ENCODE data around the gene GFI1B. TPM values are rescaled to one million over a fixed set of nuclear protein-coding genes. Genes with fewer than 3 reads are reported as not detected.

Gene GFI1B
- total RNA-seq, 4 donors from 2014 or later, result 0.14 TPM; not detected in 3

- intact Hi-C loops (cut with DNase I; ENCODE audit: low total_unique reads), result no loop called here
- TF ChIP-seq, protein P1, sequence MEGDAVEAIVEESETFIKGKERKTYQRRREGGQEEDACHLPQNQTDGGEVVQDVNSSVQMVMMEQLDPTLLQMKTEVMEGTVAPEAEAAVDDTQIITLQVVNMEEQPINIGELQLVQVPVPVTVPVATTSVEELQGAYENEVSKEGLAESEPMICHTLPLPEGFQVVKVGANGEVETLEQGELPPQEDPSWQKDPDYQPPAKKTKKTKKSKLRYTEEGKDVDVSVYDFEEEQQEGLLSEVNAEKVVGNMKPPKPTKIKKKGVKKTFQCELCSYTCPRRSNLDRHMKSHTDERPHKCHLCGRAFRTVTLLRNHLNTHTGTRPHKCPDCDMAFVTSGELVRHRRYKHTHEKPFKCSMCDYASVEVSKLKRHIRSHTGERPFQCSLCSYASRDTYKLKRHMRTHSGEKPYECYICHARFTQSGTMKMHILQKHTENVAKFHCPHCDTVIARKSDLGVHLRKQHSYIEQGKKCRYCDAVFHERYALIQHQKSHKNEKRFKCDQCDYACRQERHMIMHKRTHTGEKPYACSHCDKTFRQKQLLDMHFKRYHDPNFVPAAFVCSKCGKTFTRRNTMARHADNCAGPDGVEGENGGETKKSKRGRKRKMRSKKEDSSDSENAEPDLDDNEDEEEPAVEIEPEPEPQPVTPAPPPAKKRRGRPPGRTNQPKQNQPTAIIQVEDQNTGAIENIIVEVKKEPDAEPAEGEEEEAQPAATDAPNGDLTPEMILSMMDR (IDR thresholded peaks at IDR 0.05), result no peak
- TF ChIP-seq POLR2A (IDR thresholded peaks at IDR 0.05), result no peak
- H3K9me3 ChIP-seq, result no peaks in the 10 kb centered on the region
- peaks cover 0 to 18% of the 10 kb centered on the region in 2 donors for H3K27me3 ChIP-seq
- H3K27ac ChIP-seq, result no peak overlapping the region
- no peak for DNase-seq
- H3K36me3 ChIP-seq, result no peaks in the 10 kb centered on the region
- H3K4me3 ChIP-seq, result no peak overlapping the region
- no peaks in the 10 kb centered on the region for H3K4me1 ChIP-seq
Observed at GRCh38 chr9:132976571-132976970, 1.9 kb upstream of the GFI1B start.

DNA sequence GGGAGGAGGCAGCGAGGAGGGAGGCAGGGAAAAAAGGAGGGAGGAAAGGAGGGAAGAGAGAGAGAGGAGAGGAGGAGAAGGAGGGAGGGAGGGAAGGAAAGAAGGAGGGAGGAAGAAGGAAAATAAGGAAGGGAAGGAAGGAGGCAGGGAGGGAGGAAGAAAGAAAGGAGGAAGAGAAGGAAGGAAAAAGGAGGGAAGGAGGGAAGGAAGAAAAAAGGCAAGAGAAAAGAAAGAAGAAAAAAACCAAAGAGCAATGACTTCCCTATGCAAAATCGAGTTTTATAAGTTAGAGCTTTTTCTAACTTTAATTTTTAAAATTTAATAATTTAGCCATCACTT is 413 bp upstream of the GFI1B start:
- DNase-seq, result no peak
- Histone ChIP-seq H3K27me3 (peaks cover 0 to 18% of the 10 kb centered on the region in 2 donors), H3K4me1 (no peaks in the 10 kb centered on the region), H3K9me3 (no peaks in the 10 kb centered on the region), H3K27ac (no peak overlapping the region), H3K36me3 (no peaks in the 10 kb centered on the region), H3K4me3 (no peak overlapping the region)
- TF ChIP-seq POLR2A (IDR thresholded peaks at IDR 0.05), result no peak
- TF ChIP-seq, protein P1 (IDR thresholded peaks at IDR 0.05), result no peak
- intact Hi-C loops (cut with DNase I; ENCODE audit: low total_unique reads), result no loop called here

GRCh38 chr9:132980157-132980556 is 1.7 kb downstream of the GFI1B start:
- TF ChIP-seq, protein P1 (IDR thresholded peaks at IDR 0.05), result no peak
- TF ChIP-seq POLR2A (IDR thresholded peaks at IDR 0.05), result no peak
- H3K27me3 ChIP-seq, result peaks cover 0 to 18% of the 10 kb centered on the region in 2 donors
- H3K4me1 ChIP-seq, result no peaks in the 10 kb centered on the region
- no peaks in the 10 kb centered on the region for H3K9me3 ChIP-seq
- no peak for DNase-seq
- H3K36me3 ChIP-seq, result no peaks in the 10 kb centered on the region
- no peak overlapping the region for H3K4me3 ChIP-seq
- intact Hi-C loops (cut with DNase I; ENCODE audit: low total_unique reads), result no loop called here
- H3K27ac ChIP-seq, result no peak overlapping the region

DNA sequence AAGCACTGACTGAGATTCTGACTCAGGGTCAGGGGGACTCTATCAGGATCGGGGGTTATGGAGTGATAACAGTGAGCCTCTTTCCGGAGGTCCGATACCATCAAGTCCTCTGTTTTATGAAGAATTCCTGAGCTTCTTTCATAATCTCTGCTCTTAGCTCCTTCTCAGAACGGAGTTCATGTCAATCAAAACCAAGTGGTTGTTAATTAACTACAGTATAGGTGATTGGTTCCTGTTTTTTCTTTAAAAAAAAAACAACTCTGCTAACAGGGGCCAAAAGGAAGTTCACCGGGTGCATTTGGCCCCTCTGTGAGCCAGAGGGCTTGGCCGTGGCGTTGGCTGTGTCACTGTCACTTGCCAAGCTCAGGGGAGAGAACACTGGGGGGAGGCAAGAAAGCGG is 4.0 kb downstream of the GFI1B start:
- no peak for DNase-seq
- H3K4me1 ChIP-seq, result no peaks in the 10 kb centered on the region
- H3K9me3 ChIP-seq, result no peaks in the 10 kb centered on the region
- H3K4me3 ChIP-seq, result no peak overlapping the region
- peaks cover 0 to 15% of the 10 kb centered on the region in 2 donors for H3K27me3 ChIP-seq
- H3K36me3 ChIP-seq, result no peaks in the 10 kb centered on the region
- intact Hi-C loops (cut with DNase I; ENCODE audit: low total_unique reads), result no loop called here
- H3K27ac ChIP-seq, result no peak overlapping the region
- TF ChIP-seq, protein P1 (IDR thresholded peaks at IDR 0.05), result no peak

- H3K27me3 ChIP-seq, result peaks cover 0 to 11% of the 10 kb centered on the region in 2 donors
- H3K4me3 ChIP-seq, result no peak overlapping the region
- H3K4me1 ChIP-seq, result no peaks in the 10 kb centered on the region
- intact Hi-C loops (cut with DNase I; ENCODE audit: low total_unique reads), result no loop called here
- no peak overlapping the region for H3K27ac ChIP-seq
- no peak for DNase-seq
- H3K36me3 ChIP-seq, result no peaks in the 10 kb centered on the region
- H3K9me3 ChIP-seq, result no peaks in the 10 kb centered on the region
- TF ChIP-seq POLR2A (IDR thresholded peaks at IDR 0.05), result no peak
- TF ChIP-seq, protein P1 (IDR thresholded peaks at IDR 0.05), result no peak
Observed at GRCh38 chr9:132983491-132984201, 5.2 kb downstream of the GFI1B start.
